T-cell (primary cell): Measurements from ENCODE around the gene GRIP2. TPM values are rescaled to one million over a fixed set of nuclear protein-coding genes. Genes with fewer than 3 reads are reported as not detected.

Experiments
- ATAC-seq, 4 experiments: fragments of 200-7000 bp in 3 of 4; fragments of 150-1000 bp in 1 of 4; cut with Tn5 transposase; replicated peaks in 1 of 4; 1 replicate in 3 of 4; 2 replicates in 1 of 4; pipeline ENCODE4 v1.10.0; 2021; ENCODE audit warnings: moderate library complexity in 3 of 4, mild to moderate bottlenecking in 2 of 4, moderate number of reproducible peaks in 1 of 4
- CTCF ChIA-PET, 2 donors: fragments of 300-600 bp; sonication (Branson Sonifier 250); formaldehyde crosslinking; loops; one replicate each; lab custom pipeline; 2022; ENCODE audit warnings: antibody characterized with exemption in 2 of 2; lab: Charles Lee
- POLR2A ChIA-PET, 2 donors: fragments of 300-600 bp; sonication (Branson Sonifier 250); formaldehyde crosslinking; loops; one replicate each; lab custom pipeline; 2022; ENCODE audit warnings: antibody characterized with exemption in 2 of 2; lab: Charles Lee
- DNase-seq, 35 experiments: peaks; one replicate each; pipeline versions ENCODE4 v3.0.0 to v3.0.0-alpha.2; 2013 to 2023
- H3K27ac ChIP-seq: one replicate; pipeline ENCODE4 v1.5.1; 2013; ENCODE audit warnings: low read length
- H3K27me3 ChIP-seq, 2 experiments: replicated peaks in 1 of 2; 1 replicate in 1 of 2; 2 replicates in 1 of 2; pipeline versions ENCODE4 v1.6.1 to v1.7.0; 2013; ENCODE audit warnings: low read length in 1 of 2, mixed read lengths in 1 of 2; ENCODE audit not compliant: control insufficient read depth in 2 of 2, insufficient read depth in 2 of 2; ENCODE audit errors: extremely low read depth in 1 of 2
- H3K36me3 ChIP-seq, 2 donors: 1 replicate in 1 of 2; 2 replicates in 1 of 2; pipeline versions ENCODE4 v1.6.1 to v1.7.0; 2013; ENCODE audit warnings: low read length in 1 of 2; ENCODE audit not compliant: control insufficient read depth in 2 of 2, insufficient read depth in 1 of 2; ENCODE audit errors: extremely low read depth in 1 of 2
- H3K4me1 ChIP-seq, 2 experiments: 1 replicate in 1 of 2; 2 replicates in 1 of 2; pipeline versions ENCODE4 v1.6.1 to v1.7.0; 2013; ENCODE audit warnings: low read length in 2 of 2, mixed read lengths in 1 of 2; ENCODE audit not compliant: insufficient read depth in 2 of 2, control insufficient read depth in 1 of 2; ENCODE audit errors: extremely low read depth in 1 of 2
- H3K4me3 ChIP-seq, 2 donors: 1 replicate in 1 of 2; 2 replicates in 1 of 2; pipeline versions ENCODE4 v1.5.1 to v1.7.0; 2013; ENCODE audit warnings: mild to moderate bottlenecking in 2 of 2, low read length in 1 of 2, moderate library complexity in 1 of 2; ENCODE audit not compliant: control insufficient read depth in 1 of 2; ENCODE audit errors: extremely low read depth in 1 of 2
- H3K9me3 ChIP-seq: 2 replicates; pipeline ENCODE4 v1.7.0; 2013
- H3K27ac Mint-ChIP-seq, 2 donors: one replicate each; pipeline ENCODE4 v1.8.0; 2020 to 2021; ENCODE audit warnings: mild to moderate bottlenecking in 2 of 2, mixed read lengths in 2 of 2
- H3K27me3 Mint-ChIP-seq, 2 donors: one replicate each; pipeline ENCODE4 v1.8.0; 2021 to 2022; ENCODE audit warnings: mixed read lengths in 2 of 2
- H3K36me3 Mint-ChIP-seq: one replicate; pipeline ENCODE4 v1.8.0; 2021; ENCODE audit warnings: mixed read lengths
- H3K4me1 Mint-ChIP-seq, 3 donors: one replicate each; pipeline ENCODE4 v1.8.0; 2020 to 2022; ENCODE audit warnings: mixed read lengths in 3 of 3, mild to moderate bottlenecking in 1 of 3
- H3K4me3 Mint-ChIP-seq, 3 donors: one replicate each; pipeline ENCODE4 v1.8.0; 2020 to 2022; ENCODE audit warnings: mild to moderate bottlenecking in 3 of 3, mixed read lengths in 3 of 3, moderate library complexity in 3 of 3
- H3K9me3 Mint-ChIP-seq, 3 donors: one replicate each; pipeline ENCODE4 v1.8.0; 2020 to 2022; ENCODE audit warnings: mixed read lengths in 3 of 3
- WGBS: methylation state at CpG from one replicate; pipeline ENCODE4 v1.1.5; 2013; ENCODE audit warnings: missing lambda C conversion rate; ENCODE audit not compliant: insufficient coverage; 5-methylcytosine and 5-hydroxymethylcytosine counted together
- total RNA-seq, 35 experiments: library from RNA in 6 of 35; stranded (reverse) in 6 of 35; fragments of 120-200 nt in 1 of 35; gene quantifications; one replicate each; pipeline versions ENCODE4 v1.2.1 to v1.2.4 and lab custom pipeline; 2013 to 2026

Gene GRIP2
- total RNA-seq, 5 donors from 2014 or later (not counting 1 experiment from before 2014, with no cell fraction given): 0.20 TPM; not detected in 4

GRCh38 chr3:14537590-14538450, 2.3 kb downstream of the GRIP2 start:
- H3K9me3 ChIP-seq: no peaks in the 10 kb centered on the region
- POLR2A ChIA-PET: no interaction called here
- no peaks in the 10 kb centered on the region for H3K36me3 Mint-ChIP-seq
- no peak for ATAC-seq
- no peaks in the 10 kb centered on the region for H3K9me3 Mint-ChIP-seq
- DNase-seq: no peak
- H3K4me1 ChIP-seq: no peaks in the 10 kb centered on the region
- CTCF ChIA-PET: no interaction called here
- peaks cover 0 to 13% of the 10 kb centered on the region in 2 donors for H3K27me3 Mint-ChIP-seq
- H3K27ac ChIP-seq: no peak overlapping the region
- no peaks in the 10 kb centered on the region for H3K36me3 ChIP-seq
- H3K4me1 Mint-ChIP-seq: no peaks in the 10 kb centered on the region
- 83% methylated on average over 7 of the region's 10 CpGs for WGBS
- no peak overlapping the region for H3K4me3 ChIP-seq
- H3K27ac Mint-ChIP-seq: no peak overlapping the region
- H3K4me3 Mint-ChIP-seq: no peak overlapping the region
- H3K27me3 ChIP-seq: peaks cover 0 to 36% of the 10 kb centered on the region in 2 experiments

GRCh38 chr3:14536837-14537589, 3.1 kb downstream of the GRIP2 start:
- Histone ChIP-seq H3K4me1 (no peaks in the 10 kb centered on the region), H3K9me3 (no peaks in the 10 kb centered on the region), H3K27ac (no peak overlapping the region), H3K36me3 (no peaks in the 10 kb centered on the region), H3K4me3 (no peak overlapping the region), H3K27me3 (peaks cover 0 to 44% of the 10 kb centered on the region in 2 experiments)
- H3K4me3 Mint-ChIP-seq: no peak overlapping the region
- no peaks in the 10 kb centered on the region for H3K4me1 Mint-ChIP-seq
- H3K27ac Mint-ChIP-seq: no peak overlapping the region
- no peak for DNase-seq
- H3K9me3 Mint-ChIP-seq: no peaks in the 10 kb centered on the region
- ATAC-seq: no peak
- ChIA-PET CTCF (no interaction called here), POLR2A (no interaction called here)
- H3K36me3 Mint-ChIP-seq: no peaks in the 10 kb centered on the region
- 87% methylated on average over 9 of the region's 12 CpGs for WGBS
- H3K27me3 Mint-ChIP-seq: peaks cover 0 to 8% of the 10 kb centered on the region in 2 donors

GRCh38 chr3:14536055-14536815, 3.9 kb downstream of the GRIP2 start:
- H3K4me3 Mint-ChIP-seq: no peak overlapping the region
- no peaks in the 10 kb centered on the region for H3K36me3 Mint-ChIP-seq
- 85% methylated on average over 4 of the region's 10 CpGs for WGBS
- H3K36me3 ChIP-seq: no peaks in the 10 kb centered on the region
- H3K27ac Mint-ChIP-seq: no peak overlapping the region
- H3K4me1 Mint-ChIP-seq: no peaks in the 10 kb centered on the region
- H3K9me3 Mint-ChIP-seq: no peaks in the 10 kb centered on the region
- ATAC-seq: no peak
- no peaks in the 10 kb centered on the region for H3K9me3 ChIP-seq
- no peak overlapping the region for H3K27ac ChIP-seq
- POLR2A ChIA-PET: no interaction called here
- CTCF ChIA-PET: no interaction called here
- H3K27me3 Mint-ChIP-seq: peaks cover 0 to 11% of the 10 kb centered on the region in 2 donors
- peaks cover 0 to 47% of the 10 kb centered on the region in 2 experiments for H3K27me3 ChIP-seq
- no peak overlapping the region for H3K4me3 ChIP-seq
- no peak for DNase-seq
- no peaks in the 10 kb centered on the region for H3K4me1 ChIP-seq

DNA sequence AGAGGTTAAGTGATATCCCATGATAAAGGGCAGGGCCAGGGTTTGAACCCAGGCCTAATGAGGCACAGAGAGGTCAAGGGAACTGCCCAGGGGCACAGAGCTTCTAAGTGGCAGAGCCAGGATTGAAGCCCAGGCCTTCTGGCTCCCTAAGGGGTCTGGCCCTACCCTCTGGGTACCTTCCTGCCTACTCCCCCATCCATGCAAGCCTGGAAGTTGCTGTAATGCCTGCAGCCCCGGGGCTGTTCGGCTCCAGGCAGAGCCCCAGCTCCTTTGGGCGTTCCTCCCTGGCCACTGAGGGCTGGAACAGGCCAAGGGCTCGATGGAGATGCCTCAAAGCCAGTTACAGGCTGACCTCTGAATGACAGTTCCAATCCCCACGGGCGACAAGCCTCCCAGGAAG, 4.5 kb downstream of the GRIP2 start:
- Histone ChIP-seq H3K4me1 (no peaks in the 10 kb centered on the region), H3K4me3 (no peak overlapping the region), H3K9me3 (no peaks in the 10 kb centered on the region), H3K27me3 (peaks cover 0 to 41% of the 10 kb centered on the region in 2 experiments), H3K27ac (no peak overlapping the region), H3K36me3 (no peaks in the 10 kb centered on the region)
- POLR2A ChIA-PET: no interaction called here
- DNase-seq: no peak
- H3K27me3 Mint-ChIP-seq: peaks cover 0 to 15% of the 10 kb centered on the region in 2 donors
- H3K4me1 Mint-ChIP-seq: no peaks in the 10 kb centered on the region
- no peak overlapping the region for H3K27ac Mint-ChIP-seq
- CTCF ChIA-PET: no interaction called here
- WGBS: 68% methylated on average over 6 of the region's 6 CpGs
- no peak for ATAC-seq
- H3K9me3 Mint-ChIP-seq: no peaks in the 10 kb centered on the region
- no peaks in the 10 kb centered on the region for H3K36me3 Mint-ChIP-seq
- H3K4me3 Mint-ChIP-seq: no peak overlapping the region

DNA sequence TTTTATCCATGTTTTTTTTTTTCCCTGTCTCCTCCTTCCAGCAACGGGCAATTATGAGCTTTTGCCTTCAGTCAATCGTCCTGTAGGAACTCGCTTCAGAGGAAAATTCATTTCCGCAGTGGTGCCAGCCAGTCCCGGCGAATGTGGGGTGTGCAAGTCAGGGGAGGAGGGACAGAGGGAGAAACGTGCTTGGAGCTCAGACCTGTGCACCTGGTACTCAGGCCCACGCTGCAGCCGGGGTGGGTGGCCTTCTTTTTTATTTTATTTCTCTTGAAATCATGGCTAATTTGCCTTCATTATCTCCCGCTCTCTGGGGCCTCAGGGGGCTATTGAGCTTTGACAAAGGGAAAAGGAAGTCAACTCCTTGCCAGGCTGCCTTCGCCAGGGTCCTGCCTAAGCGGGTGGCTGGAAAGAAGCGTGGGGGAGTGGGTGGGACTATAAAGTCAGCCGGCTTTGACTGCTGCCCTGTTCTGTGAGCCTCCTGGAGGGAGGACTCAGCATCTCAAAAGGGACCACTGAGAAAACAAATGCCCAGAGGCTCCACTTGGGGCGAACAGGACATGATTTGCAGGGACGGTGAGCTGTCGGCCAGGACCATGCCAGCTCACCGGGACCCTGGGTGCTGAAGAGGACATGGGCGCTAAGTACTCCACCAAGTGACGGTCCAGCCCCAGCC, 5.5 kb downstream of the GRIP2 start:
- peaks cover 3 to 19% of the 10 kb centered on the region in 2 donors for H3K27me3 Mint-ChIP-seq
- Histone ChIP-seq H3K27me3 (peaks cover 0 to 38% of the 10 kb centered on the region in 2 experiments), H3K27ac (no peak overlapping the region), H3K9me3 (no peaks in the 10 kb centered on the region), H3K36me3 (no peaks in the 10 kb centered on the region), H3K4me3 (no peak overlapping the region), H3K4me1 (no peaks in the 10 kb centered on the region)
- H3K27ac Mint-ChIP-seq: no peak overlapping the region
- no peaks in the 10 kb centered on the region for H3K4me1 Mint-ChIP-seq
- DNase-seq (no peak), ATAC-seq (no peak)
- POLR2A ChIA-PET: no interaction called here
- WGBS: 53% methylated on average over 14 of the region's 20 CpGs
- H3K4me3 Mint-ChIP-seq: no peak overlapping the region
- H3K9me3 Mint-ChIP-seq: no peaks in the 10 kb centered on the region
- CTCF ChIA-PET: interaction anchor here in 1 of 2 donors (0.7 kb wide), 1 partner anchor 493 kb away, joined by 3 read pairs; no protein-coding TSS in a partner anchor
- no peaks in the 10 kb centered on the region for H3K36me3 Mint-ChIP-seq
